ENCODE results near the gene KIF3A.

The KIF3A gene

GRCh38 chr5:132664696-132665209 is 72.6 kb downstream of the KIF3A start:
- DNase-seq (ENCODE audit: extremely low read depth, low read depth), result no peak
- no peak overlapping the region for H3K4me3 ChIP-seq (replicated peaks; ENCODE audit: low read depth, low read length)
- TF ChIP-seq, protein P1, sequence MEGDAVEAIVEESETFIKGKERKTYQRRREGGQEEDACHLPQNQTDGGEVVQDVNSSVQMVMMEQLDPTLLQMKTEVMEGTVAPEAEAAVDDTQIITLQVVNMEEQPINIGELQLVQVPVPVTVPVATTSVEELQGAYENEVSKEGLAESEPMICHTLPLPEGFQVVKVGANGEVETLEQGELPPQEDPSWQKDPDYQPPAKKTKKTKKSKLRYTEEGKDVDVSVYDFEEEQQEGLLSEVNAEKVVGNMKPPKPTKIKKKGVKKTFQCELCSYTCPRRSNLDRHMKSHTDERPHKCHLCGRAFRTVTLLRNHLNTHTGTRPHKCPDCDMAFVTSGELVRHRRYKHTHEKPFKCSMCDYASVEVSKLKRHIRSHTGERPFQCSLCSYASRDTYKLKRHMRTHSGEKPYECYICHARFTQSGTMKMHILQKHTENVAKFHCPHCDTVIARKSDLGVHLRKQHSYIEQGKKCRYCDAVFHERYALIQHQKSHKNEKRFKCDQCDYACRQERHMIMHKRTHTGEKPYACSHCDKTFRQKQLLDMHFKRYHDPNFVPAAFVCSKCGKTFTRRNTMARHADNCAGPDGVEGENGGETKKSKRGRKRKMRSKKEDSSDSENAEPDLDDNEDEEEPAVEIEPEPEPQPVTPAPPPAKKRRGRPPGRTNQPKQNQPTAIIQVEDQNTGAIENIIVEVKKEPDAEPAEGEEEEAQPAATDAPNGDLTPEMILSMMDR (IDR thresholded peaks at IDR 0.05; ENCODE audit: low read depth, low read length, missing control alignments), result no peak

GRCh38 chr5:132663771-132664695 is 73.3 kb downstream of the KIF3A start:
- TF ChIP-seq, protein P1 (IDR thresholded peaks at IDR 0.05; ENCODE audit: low read depth, low read length, missing control alignments), result no peak
- DNase-seq (ENCODE audit: extremely low read depth, low read depth), result no peak
- no peak overlapping the region for H3K4me3 ChIP-seq (replicated peaks; ENCODE audit: low read depth, low read length)

DNA sequence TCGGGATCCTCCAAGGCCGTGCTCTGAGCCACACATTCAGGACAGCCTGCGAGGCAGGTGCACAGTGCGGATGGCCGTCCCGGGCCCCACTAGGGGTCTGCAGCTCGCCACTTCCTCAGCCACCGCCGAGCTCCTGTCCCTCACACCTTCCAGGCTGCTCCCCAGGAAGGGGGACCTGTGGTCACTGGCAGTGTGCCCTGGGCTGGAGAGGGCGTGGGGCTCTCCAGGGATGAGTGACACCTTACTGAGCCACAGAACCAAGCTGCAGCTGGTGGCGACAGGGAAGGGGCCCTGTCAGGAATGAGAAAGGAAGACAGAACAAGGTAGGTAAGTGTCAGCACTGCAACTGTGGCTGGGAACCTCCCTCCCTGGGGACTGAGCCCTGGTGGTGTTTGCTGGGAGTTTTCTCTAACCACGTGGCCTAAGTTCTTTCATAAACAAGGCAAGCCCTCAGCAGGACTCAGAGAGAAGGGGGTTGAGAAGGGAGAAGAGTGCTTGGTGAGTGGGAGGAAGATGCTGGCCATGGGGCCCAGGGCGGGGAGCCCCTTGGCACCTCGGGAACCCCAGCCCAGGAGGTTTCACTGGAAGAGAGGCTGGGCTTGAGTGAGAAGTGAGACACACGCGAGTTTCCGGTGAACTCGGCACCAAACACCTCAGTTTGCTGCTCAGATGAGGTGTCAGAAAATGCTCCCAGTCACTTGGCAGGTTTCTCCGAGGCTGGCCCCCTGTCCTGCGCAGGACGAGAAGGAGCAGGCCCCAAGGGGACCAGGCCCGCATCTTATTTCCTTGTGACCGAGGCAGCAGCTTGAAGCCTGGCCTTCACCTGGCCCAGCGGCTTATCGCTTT is 74.2 kb downstream of the KIF3A start:
- no peak for DNase-seq (ENCODE audit: extremely low read depth, low read depth)

DNA sequence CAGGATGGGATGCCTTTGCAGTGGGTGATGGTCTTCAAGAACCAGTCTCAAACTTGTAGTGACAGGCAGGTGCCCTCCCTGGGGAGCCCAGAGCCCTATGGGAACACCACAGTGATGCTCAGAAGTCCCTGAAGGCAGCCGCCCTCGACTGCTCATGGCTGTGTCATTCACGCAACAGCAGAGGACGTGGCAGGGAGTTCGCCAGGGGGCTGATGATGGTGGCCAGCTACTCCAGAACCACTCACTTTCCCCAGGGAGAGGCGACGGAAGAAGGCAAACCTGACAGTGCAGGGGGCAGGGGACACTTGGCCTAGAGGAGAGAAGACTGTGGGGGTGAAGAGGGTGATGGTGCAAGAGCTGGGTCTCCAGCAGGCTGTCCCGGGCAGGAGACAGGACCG is 75.3 kb downstream of the KIF3A start:
- no peak overlapping the region for H3K4me3 ChIP-seq (replicated peaks; ENCODE audit: low read depth, low read length)
- DNase-seq (ENCODE audit: extremely low read depth, low read depth), result no peak
- TF ChIP-seq, protein P1 (IDR thresholded peaks at IDR 0.05; ENCODE audit: low read depth, low read length, missing control alignments), result no peak

More for the DNA sequence above, 74.2 kb downstream of the KIF3A start:
- TF ChIP-seq, protein P1 (IDR thresholded peaks at IDR 0.05; ENCODE audit: low read depth, low read length, missing control alignments), result no peak
- no peak overlapping the region for H3K4me3 ChIP-seq (replicated peaks; ENCODE audit: low read depth, low read length)

DNA sequence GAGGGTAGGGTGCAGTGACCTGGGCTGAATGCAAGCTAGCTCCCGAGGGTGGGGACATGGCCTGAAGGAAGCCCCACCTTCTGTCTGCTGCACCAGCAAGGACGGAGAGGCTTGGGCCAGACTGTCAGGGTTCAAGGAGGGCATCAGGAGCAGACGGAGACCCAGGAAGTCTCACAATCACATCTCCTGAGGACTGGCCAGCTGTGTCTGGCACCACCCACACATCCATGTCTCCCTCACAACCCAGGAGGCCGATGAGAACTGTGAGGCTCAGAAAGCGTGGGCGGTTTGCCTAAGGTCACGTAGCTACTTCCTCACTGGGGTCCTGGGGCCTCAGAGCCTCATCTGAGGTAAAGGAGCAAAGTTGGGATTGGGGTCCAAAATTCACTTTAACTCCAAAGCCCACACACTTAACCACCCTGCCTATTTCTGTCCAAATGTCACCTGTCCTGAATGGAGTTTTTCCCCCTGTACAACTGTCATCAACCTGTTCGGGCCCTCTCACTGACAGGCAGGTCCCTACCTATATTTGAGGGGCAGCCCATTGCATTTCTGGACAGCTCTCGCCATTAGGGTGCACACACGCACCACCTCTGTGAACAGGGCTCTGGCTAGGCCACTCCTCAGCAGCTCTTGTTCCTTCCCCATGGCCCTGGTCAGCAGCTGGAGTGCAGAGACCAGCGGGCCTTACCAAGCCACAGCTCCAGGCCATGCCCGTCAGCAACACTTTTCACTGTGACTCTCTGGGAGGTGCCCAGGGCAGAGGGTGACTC is 75.9 kb downstream of the KIF3A start:
- TF ChIP-seq, protein P1 (IDR thresholded peaks at IDR 0.05; ENCODE audit: low read depth, low read length, missing control alignments), result no peak
- no peak overlapping the region for H3K4me3 ChIP-seq (replicated peaks; ENCODE audit: low read depth, low read length)
- no peak for DNase-seq (ENCODE audit: extremely low read depth, low read depth)
